ENCODE measurements around the gene CYP26A1. TPM values are rescaled to one million over a fixed set of nuclear protein-coding genes. Genes with fewer than 3 reads are reported as not detected.

The CYP26A1 gene, protein sequence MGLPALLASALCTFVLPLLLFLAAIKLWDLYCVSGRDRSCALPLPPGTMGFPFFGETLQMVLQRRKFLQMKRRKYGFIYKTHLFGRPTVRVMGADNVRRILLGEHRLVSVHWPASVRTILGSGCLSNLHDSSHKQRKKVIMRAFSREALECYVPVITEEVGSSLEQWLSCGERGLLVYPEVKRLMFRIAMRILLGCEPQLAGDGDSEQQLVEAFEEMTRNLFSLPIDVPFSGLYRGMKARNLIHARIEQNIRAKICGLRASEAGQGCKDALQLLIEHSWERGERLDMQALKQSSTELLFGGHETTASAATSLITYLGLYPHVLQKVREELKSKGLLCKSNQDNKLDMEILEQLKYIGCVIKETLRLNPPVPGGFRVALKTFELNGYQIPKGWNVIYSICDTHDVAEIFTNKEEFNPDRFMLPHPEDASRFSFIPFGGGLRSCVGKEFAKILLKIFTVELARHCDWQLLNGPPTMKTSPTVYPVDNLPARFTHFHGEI
- total RNA-seq (2012; rRNA removed) = not detected in 2 replicates

DNA sequence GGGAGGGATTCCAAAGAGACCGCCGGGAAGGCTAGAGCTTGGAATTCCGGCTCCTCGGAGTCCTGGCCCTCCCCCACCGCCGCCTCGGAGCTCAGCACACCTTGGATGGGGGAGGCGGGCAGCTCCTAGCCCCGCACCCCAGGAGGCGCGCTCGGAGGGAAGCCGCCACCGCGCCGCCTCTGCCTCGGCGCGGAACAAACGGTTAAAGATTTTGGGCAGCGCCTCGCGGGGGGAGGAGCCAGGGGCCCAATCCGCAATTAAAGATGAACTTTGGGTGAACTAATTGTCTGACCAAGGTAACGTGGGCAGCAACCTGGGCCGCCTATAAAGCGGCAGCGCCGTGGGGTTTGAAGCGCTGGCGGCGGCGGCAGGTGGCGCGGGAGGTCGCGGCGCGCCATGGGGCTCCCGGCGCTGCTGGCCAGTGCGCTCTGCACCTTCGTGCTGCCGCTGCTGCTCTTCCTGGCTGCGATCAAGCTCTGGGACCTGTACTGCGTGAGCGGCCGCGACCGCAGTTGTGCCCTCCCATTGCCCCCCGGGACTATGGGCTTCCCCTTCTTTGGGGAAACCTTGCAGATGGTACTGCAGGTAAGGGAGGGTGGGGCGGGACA is at the start of gene CYP26A1:
Gene CYP26A1, plus strand, starts transcription at position 355 of the 608 bp plus-strand sequence. Its CDS starts 42 bp downstream, at position 397.
- peaks cover 39% of the 10 kb centered on the region for H3K4me1 ChIP-seq (ENCODE audit: control insufficient read depth, insufficient read depth, low read length)
- peak within 1 kb of the TSS; percentile 53 for H3K4me3 ChIP-seq (ENCODE audit: low read length)
- no peaks in the 10 kb centered on the region for H3K36me3 ChIP-seq (ENCODE audit: insufficient read depth, low read length)
- peak within 1 kb of the TSS; percentile 60 for H3K4me2 ChIP-seq (ENCODE audit: low read length)
- no peaks in the 10 kb centered on the region for H3K9me3 ChIP-seq (replicated peaks; ENCODE audit: low read length)
- peaks cover 90% of the 10 kb centered on the region for H3K27me3 ChIP-seq (ENCODE audit: control insufficient read depth, insufficient read depth, low read length)
- no peak within 1 kb of the TSS for H3K9ac ChIP-seq (ENCODE audit: low read depth, low read length)

DNA sequence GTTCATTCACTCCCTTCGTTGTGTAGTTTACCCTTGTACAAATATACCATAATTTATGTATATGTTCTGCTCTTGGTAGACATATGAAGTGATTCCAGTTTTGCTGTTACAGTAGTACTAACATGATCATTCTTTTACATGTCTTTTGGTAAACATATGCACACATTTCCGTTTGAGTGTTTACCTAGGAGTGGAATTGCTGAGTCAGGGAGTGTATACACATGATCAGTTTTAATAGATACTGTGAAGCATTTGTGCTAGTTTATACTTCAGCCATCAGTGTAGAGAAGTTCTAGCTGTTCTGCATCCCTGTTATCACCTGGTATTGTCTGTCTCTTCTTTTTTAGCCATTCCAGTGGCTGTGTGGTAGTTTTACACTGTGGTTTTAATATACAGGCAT is 47.6 kb upstream of the CYP26A1 start:
- no peaks in the 10 kb centered on the region for H3K9me3 ChIP-seq (replicated peaks; ENCODE audit: low read length)
- no peak overlapping the region for H3K9ac ChIP-seq (ENCODE audit: low read depth, low read length)
- H3K4me1 ChIP-seq (ENCODE audit: control insufficient read depth, insufficient read depth, low read length) = peaks cover 25% of the 10 kb centered on the region
- H3K27me3 ChIP-seq (ENCODE audit: control insufficient read depth, insufficient read depth, low read length) = no peaks in the 10 kb centered on the region
- H3K4me2 ChIP-seq (ENCODE audit: low read length) = no peak overlapping the region
- H3K4me3 ChIP-seq (ENCODE audit: low read length) = no peak overlapping the region
- H3K36me3 ChIP-seq (ENCODE audit: insufficient read depth, low read length) = no peaks in the 10 kb centered on the region

DNA sequence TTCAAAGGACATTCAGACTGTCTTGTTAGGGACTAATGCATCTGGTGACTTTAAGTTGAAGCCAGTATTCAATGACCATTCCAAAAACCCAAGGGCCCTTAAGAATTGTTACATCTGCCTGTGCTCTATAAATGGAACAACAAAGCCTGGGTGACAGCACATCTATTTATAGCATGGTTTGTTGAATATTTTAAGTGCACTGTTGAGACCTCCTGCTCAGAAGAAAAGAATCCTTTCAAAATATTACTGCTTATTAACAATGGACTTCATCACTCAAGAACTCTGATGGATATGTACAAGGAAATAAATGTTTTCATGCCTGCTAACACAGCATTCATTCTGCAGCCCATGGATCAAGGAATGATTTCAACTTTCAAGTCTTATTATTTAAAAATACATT is 46.2 kb upstream of the CYP26A1 start:
- Histone ChIP-seq H3K9ac (ENCODE audit: low read depth, low read length) (no peak overlapping the region), H3K4me1 (ENCODE audit: control insufficient read depth, insufficient read depth, low read length) (peaks cover 27% of the 10 kb centered on the region), H3K36me3 (ENCODE audit: insufficient read depth, low read length) (no peaks in the 10 kb centered on the region)

DNA sequence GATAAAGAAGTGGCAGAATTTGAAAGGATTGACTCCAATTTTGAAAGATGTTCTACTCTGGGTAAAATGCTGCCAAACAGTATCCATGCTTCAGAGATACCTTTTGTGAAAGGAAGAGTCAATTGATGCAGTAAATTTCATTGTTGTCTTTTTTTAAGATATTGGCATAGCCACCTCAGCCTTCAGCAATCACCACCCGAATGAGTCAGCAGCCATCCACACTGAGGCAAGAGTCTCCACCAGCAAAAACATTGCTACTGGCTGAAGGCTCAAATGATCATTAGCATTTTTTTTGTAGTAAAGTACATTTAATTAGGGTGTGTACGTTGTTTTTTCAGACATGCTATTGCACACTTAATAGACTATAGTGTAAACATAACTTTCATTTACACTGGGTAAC is 44.8 kb upstream of the CYP26A1 start:
- H3K4me1 ChIP-seq (ENCODE audit: control insufficient read depth, insufficient read depth, low read length) = peaks cover 27% of the 10 kb centered on the region
- H3K9ac ChIP-seq (ENCODE audit: low read depth, low read length) = no peak overlapping the region
- H3K4me3 ChIP-seq (ENCODE audit: low read length) = no peak overlapping the region
- H3K27me3 ChIP-seq (ENCODE audit: control insufficient read depth, insufficient read depth, low read length) = no peaks in the 10 kb centered on the region
- no peak overlapping the region for H3K4me2 ChIP-seq (ENCODE audit: low read length)
- no peaks in the 10 kb centered on the region for H3K36me3 ChIP-seq (ENCODE audit: insufficient read depth, low read length)
- H3K9me3 ChIP-seq (replicated peaks; ENCODE audit: low read length) = no peaks in the 10 kb centered on the region

More for the DNA sequence above, 46.2 kb upstream of the CYP26A1 start:
- Histone ChIP-seq H3K4me2 (ENCODE audit: low read length) (no peak overlapping the region), H3K27me3 (ENCODE audit: control insufficient read depth, insufficient read depth, low read length) (no peaks in the 10 kb centered on the region), H3K4me3 (ENCODE audit: low read length) (no peak overlapping the region), H3K9me3 (replicated peaks; ENCODE audit: low read length) (no peaks in the 10 kb centered on the region)

DNA sequence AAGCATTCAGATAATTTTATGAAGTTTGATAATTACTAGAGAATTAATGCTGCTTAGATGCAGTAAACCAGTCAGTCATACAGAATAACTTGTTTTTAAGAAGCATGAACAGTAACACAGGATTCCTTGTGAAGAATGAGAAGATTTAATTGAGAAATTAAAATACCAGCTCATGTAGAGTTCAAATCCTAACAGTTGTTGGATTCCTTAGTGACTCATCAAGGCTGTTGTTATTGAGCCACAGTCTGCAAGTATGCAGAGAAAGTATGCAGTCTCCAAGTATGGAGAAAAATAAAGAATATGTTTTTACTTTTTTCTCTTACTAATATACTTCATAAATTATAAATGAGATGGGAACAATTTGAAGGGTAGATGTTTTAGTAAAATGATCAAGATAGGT is 43.3 kb upstream of the CYP26A1 start:
- H3K36me3 ChIP-seq (ENCODE audit: insufficient read depth, low read length) = no peaks in the 10 kb centered on the region
- peak overlapping the region; percentile 32 for H3K4me2 ChIP-seq (ENCODE audit: low read length)
- H3K9ac ChIP-seq (ENCODE audit: low read depth, low read length) = peak overlapping the region; percentile 57
- H3K9me3 ChIP-seq (replicated peaks; ENCODE audit: low read length) = no peaks in the 10 kb centered on the region
- peaks cover 27% of the 10 kb centered on the region for H3K4me1 ChIP-seq (ENCODE audit: control insufficient read depth, insufficient read depth, low read length)
- H3K4me3 ChIP-seq (ENCODE audit: low read length) = no peak overlapping the region
- no peaks in the 10 kb centered on the region for H3K27me3 ChIP-seq (ENCODE audit: control insufficient read depth, insufficient read depth, low read length)

DNA sequence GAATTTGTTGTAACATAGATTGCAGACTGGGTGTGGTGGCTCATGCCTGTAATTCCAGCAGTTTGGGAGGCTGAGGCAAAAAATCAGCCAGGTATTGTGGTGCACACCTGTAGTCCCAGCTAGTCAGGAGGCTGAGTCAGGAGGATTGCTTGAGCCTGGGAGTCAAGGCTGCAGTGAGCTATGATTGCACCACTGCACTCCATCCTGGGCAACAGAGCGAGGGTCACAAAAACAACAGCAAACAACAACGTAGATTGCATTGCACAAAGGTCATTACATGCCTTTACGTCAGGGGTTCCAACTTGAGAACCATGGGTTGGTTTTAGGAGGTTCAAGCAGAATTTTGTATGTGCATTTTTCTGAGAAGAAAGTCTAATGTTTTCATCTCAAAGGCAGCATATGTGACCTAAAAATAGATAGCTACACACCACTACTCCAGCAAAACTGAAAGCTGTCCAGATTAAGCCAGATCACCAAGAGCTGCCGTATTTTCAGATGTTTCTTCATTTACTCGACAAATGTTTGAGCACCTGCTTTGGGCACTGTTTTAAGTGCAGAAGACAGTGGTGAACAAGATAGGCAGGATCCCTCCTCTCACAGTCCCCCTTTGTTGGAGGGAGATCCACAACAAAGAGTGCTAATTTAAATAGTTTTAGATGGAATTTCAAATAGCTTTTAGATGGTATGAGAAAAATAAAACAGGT is 41.4 kb upstream of the CYP26A1 start:
- H3K36me3 ChIP-seq (ENCODE audit: insufficient read depth, low read length) = no peaks in the 10 kb centered on the region
- H3K4me3 ChIP-seq (ENCODE audit: low read length) = no peak overlapping the region
- no peak overlapping the region for H3K9ac ChIP-seq (ENCODE audit: low read depth, low read length)
- H3K4me1 ChIP-seq (ENCODE audit: control insufficient read depth, insufficient read depth, low read length) = peaks cover 27% of the 10 kb centered on the region
- no peak overlapping the region for H3K4me2 ChIP-seq (ENCODE audit: low read length)
- no peaks in the 10 kb centered on the region for H3K9me3 ChIP-seq (replicated peaks; ENCODE audit: low read length)
- no peaks in the 10 kb centered on the region for H3K27me3 ChIP-seq (ENCODE audit: control insufficient read depth, insufficient read depth, low read length)

DNA sequence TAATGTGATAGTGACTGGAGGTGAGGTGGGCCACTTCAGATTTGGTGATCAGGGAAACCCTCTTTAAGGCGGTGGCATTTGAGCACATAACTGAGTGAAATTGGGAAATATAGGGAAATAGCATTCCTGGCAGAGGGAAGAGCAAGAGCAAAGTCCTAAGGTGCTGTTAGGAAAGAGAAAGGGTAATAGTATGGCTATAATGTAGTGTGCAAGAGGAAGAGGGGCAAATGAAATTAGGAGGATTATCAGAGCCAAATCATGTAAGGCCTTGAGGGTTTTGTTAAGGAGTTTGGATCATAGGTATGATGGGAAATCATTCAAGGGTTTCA is 40.9 kb upstream of the CYP26A1 start:
- Histone ChIP-seq H3K4me2 (ENCODE audit: low read length) (no peak overlapping the region), H3K9ac (ENCODE audit: low read depth, low read length) (no peak overlapping the region), H3K27me3 (ENCODE audit: control insufficient read depth, insufficient read depth, low read length) (no peaks in the 10 kb centered on the region), H3K4me3 (ENCODE audit: low read length) (no peak overlapping the region), H3K9me3 (replicated peaks; ENCODE audit: low read length) (no peaks in the 10 kb centered on the region), H3K36me3 (ENCODE audit: insufficient read depth, low read length) (no peaks in the 10 kb centered on the region), H3K4me1 (ENCODE audit: control insufficient read depth, insufficient read depth, low read length) (peaks cover 27% of the 10 kb centered on the region)

DNA sequence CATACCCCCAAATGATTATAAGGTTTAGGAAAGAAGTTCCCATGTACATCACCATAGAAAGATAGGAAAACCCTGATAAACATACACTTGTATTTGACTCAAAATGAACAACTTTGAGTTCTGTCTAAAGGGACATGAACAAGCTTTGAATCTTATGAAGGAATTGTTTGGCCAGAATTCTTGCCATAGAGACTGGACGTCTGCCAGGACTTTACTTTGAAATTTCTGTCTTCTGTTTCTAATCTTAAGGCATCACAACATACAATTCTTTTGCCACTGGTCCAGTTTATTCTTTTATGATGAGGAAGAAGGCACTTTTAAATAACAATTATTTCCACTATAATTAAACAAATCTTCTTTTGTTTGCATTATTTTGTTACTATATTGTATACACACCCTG is 39.3 kb upstream of the CYP26A1 start:
- no peak overlapping the region for H3K4me2 ChIP-seq (ENCODE audit: low read length)
- H3K36me3 ChIP-seq (ENCODE audit: insufficient read depth, low read length) = no peaks in the 10 kb centered on the region
- H3K27me3 ChIP-seq (ENCODE audit: control insufficient read depth, insufficient read depth, low read length) = no peaks in the 10 kb centered on the region
- no peak overlapping the region for H3K9ac ChIP-seq (ENCODE audit: low read depth, low read length)
- H3K4me1 ChIP-seq (ENCODE audit: control insufficient read depth, insufficient read depth, low read length) = peaks cover 18% of the 10 kb centered on the region
- H3K9me3 ChIP-seq (replicated peaks; ENCODE audit: low read length) = no peaks in the 10 kb centered on the region
- no peak overlapping the region for H3K4me3 ChIP-seq (ENCODE audit: low read length)

DNA sequence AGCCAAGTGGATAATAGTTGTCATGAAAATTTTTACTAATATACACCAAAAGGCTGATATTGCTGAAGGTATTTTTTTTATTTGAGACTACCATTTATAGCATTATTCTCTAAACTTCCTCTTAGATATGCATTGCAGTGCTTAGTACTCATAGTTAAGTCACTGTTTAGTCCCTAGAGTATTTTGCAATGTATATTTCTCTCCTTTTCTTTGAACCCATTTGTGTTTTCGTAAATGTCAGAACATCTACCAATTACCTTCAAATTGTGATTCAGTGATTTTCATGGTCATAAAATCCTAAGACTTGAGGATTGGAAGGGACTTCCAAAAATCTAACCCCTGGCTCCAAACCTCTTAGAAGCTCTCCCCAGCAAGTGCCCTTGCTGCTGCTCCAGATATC is 34.6 kb upstream of the CYP26A1 start:
- no peaks in the 10 kb centered on the region for H3K36me3 ChIP-seq (ENCODE audit: insufficient read depth, low read length)
- H3K4me2 ChIP-seq (ENCODE audit: low read length) = no peak overlapping the region
- H3K4me3 ChIP-seq (ENCODE audit: low read length) = no peak overlapping the region
- H3K4me1 ChIP-seq (ENCODE audit: control insufficient read depth, insufficient read depth, low read length) = no peaks in the 10 kb centered on the region
- H3K27me3 ChIP-seq (ENCODE audit: control insufficient read depth, insufficient read depth, low read length) = no peaks in the 10 kb centered on the region
- H3K9me3 ChIP-seq (replicated peaks; ENCODE audit: low read length) = no peaks in the 10 kb centered on the region
- H3K9ac ChIP-seq (ENCODE audit: low read depth, low read length) = no peak overlapping the region

DNA sequence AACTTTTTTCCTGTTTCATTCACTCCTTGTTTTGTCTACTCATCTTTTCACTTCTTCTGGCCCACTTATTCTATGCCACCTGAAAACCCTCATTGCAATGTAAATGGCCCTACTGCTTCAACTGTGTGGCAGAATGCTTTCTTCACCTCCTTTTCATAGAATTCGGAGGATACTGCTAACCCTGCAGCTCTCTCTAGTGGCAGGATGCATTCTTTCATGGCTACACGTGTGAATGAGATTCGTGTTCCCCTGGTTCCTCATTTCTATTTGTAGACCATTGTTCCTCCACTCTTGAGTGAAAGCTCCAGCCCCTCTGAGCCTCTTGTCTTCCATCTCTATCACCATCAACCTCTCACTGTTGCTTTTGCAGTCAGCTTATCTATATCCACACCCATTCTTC is 34.0 kb upstream of the CYP26A1 start:
- no peaks in the 10 kb centered on the region for H3K9me3 ChIP-seq (replicated peaks; ENCODE audit: low read length)
- no peaks in the 10 kb centered on the region for H3K4me1 ChIP-seq (ENCODE audit: control insufficient read depth, insufficient read depth, low read length)
- no peak overlapping the region for H3K4me3 ChIP-seq (ENCODE audit: low read length)
- H3K36me3 ChIP-seq (ENCODE audit: insufficient read depth, low read length) = no peaks in the 10 kb centered on the region
- H3K9ac ChIP-seq (ENCODE audit: low read depth, low read length) = no peak overlapping the region
- H3K27me3 ChIP-seq (ENCODE audit: control insufficient read depth, insufficient read depth, low read length) = no peaks in the 10 kb centered on the region
- H3K4me2 ChIP-seq (ENCODE audit: low read length) = no peak overlapping the region

DNA sequence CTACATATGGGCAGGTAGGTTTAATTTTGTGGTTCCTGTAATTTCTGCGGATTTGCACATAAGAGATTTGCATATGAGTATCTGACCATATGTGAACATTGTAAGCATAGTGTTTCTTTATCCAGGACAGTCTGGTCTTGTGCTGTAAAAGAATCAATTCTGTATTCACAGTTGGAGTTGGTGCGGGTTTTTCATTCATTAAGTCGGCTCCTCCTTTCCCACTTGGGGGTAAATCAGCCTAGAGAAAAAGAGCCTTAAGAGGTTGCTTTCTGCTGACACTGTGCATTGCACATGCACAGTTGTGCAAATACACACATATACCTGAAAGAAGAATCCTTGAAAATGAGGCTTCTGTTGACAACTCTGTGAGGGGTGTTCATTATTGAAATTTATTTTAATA is 19.2 kb upstream of the CYP26A1 start:
- Histone ChIP-seq H3K9me3 (replicated peaks; ENCODE audit: low read length) (no peaks in the 10 kb centered on the region), H3K4me2 (ENCODE audit: low read length) (no peak overlapping the region), H3K27me3 (ENCODE audit: control insufficient read depth, insufficient read depth, low read length) (no peaks in the 10 kb centered on the region), H3K9ac (ENCODE audit: low read depth, low read length) (no peak overlapping the region), H3K4me3 (ENCODE audit: low read length) (no peak overlapping the region), H3K36me3 (ENCODE audit: insufficient read depth, low read length) (no peaks in the 10 kb centered on the region), H3K4me1 (ENCODE audit: control insufficient read depth, insufficient read depth, low read length) (no peaks in the 10 kb centered on the region)
